Neural progenitor cell (in vitro differentiated cells): ENCODE measurements around the gene COL13A1.

ENCODE experiments used
- EZH2 ChIP-seq: fragments of 200-600 bp; sonication (generic); IDR thresholded peaks from 2 replicates; pipeline ENCODE4 v1.6.1; 2017; ENCODE audit warnings: antibody characterized with exemption, mild to moderate bottlenecking, moderate library complexity
- EZH2phosphoT487 ChIP-seq: fragments of 200-600 bp; sonication (generic); IDR thresholded peaks from 2 replicates; pipeline ENCODE4 v1.6.1; 2017; ENCODE audit warnings: antibody characterized with exemption
- TF ChIP-seq, protein P1 (sequence below): fragments of 200-600 bp; sonication (generic); IDR thresholded peaks from 2 replicates; pipeline ENCODE4 v1.5.1; 2017; ENCODE audit warnings: antibody characterized with exemption, mild to moderate bottlenecking

DNA sequence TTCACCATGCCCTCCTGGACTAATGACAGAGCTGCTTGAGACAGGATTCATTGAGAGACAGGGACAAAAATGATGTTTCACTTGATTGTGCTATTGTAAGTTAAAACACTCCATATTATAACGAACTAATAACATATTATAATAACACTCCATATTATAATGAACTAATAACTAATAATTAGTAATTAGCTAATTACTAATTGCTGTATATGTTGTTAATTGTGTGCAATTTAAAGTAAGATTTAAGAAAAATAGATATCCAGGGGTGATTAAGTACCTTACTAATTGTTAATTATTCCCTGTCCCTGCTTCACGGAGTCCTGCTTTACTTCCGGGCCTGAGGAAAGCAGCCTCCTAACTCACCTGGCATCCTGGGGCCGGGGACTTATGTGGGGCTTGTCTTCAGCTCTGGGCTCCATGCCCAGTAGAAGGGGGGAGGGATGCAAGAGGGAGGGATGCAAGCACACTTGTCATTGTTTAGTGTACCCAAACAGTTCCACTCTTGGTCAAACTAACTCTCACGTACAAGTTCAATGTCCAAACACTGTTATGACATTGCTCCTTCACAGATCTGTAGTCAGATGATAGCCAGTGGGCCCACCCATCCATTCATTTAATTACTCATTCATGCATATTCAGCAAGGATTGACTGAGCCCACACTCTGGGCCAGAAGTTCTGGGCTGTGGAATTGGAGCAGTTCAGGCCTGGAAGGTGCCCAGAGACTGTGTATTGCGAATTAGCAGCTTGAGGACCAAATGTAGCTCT, 53.8 kb downstream of the COL13A1 start:
- TF ChIP-seq, protein P1, sequence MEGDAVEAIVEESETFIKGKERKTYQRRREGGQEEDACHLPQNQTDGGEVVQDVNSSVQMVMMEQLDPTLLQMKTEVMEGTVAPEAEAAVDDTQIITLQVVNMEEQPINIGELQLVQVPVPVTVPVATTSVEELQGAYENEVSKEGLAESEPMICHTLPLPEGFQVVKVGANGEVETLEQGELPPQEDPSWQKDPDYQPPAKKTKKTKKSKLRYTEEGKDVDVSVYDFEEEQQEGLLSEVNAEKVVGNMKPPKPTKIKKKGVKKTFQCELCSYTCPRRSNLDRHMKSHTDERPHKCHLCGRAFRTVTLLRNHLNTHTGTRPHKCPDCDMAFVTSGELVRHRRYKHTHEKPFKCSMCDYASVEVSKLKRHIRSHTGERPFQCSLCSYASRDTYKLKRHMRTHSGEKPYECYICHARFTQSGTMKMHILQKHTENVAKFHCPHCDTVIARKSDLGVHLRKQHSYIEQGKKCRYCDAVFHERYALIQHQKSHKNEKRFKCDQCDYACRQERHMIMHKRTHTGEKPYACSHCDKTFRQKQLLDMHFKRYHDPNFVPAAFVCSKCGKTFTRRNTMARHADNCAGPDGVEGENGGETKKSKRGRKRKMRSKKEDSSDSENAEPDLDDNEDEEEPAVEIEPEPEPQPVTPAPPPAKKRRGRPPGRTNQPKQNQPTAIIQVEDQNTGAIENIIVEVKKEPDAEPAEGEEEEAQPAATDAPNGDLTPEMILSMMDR = no peak
- no peak for TF ChIP-seq EZH2
- TF ChIP-seq EZH2phosphoT487 = no peak
